HEK293 (cell line): Measurements from ENCODE around the gene PRKAG2.

ENCODE experiments used
- BCL11A ChIP-seq: fragments of 450-650 bp; formaldehyde crosslinking; IDR thresholded peaks from 2 replicates; pipeline ENCODE4 v1.5.1; 2016; ENCODE audit warnings: low read depth, missing biosample characterization, missing genetic modification characterization
- GLIS2 ChIP-seq: fragments of 450-650 bp; formaldehyde crosslinking; IDR thresholded peaks from 2 replicates; pipeline ENCODE4 v1.5.1; 2016; ENCODE audit warnings: missing biosample characterization, missing genetic modification characterization
- KLF17 ChIP-seq: fragments of 450-650 bp; formaldehyde crosslinking; IDR thresholded peaks from 2 replicates; pipeline ENCODE4 v1.5.1; 2016; ENCODE audit warnings: missing biosample characterization, missing genetic modification characterization
- MEIS1 ChIP-seq: sonication (generic); formaldehyde crosslinking; IDR thresholded peaks from 2 replicates; pipeline ENCODE4 v1.8.1; 2022; ENCODE audit warnings: missing genetic modification reagents, mild to moderate bottlenecking, borderline replicate concordance
- SALL2 ChIP-seq: fragments of 450-650 bp; formaldehyde crosslinking; IDR thresholded peaks from 2 replicates; pipeline ENCODE4 v1.5.0; 2017; ENCODE audit warnings: missing biosample characterization, mild to moderate bottlenecking, missing genetic modification characterization, borderline replicate concordance
- SETDB1 ChIP-seq: IDR thresholded peaks from one replicate; pipeline ENCODE4 v1.6.1; 2017; ENCODE audit warnings: mild to moderate bottlenecking, low read length, moderate library complexity, mixed read lengths; ENCODE audit not compliant: insufficient read length
- SP7 ChIP-seq: fragments of 450-650 bp; formaldehyde crosslinking; IDR thresholded peaks from 2 replicates; pipeline ENCODE4 v1.5.1; 2016; ENCODE audit warnings: missing biosample characterization, missing genetic modification characterization
- WT1 ChIP-seq: fragments of 450-650 bp; formaldehyde crosslinking; IDR thresholded peaks from 2 replicates; pipeline ENCODE4 v1.5.1; 2016; ENCODE audit warnings: missing biosample characterization, missing genetic modification characterization
- ZFP3 ChIP-seq: fragments of 450-650 bp; formaldehyde crosslinking; IDR thresholded peaks from 2 replicates; pipeline ENCODE4 v1.5.1; 2016; ENCODE audit warnings: low read depth, missing biosample characterization, missing genetic modification characterization
- ZNF10 ChIP-seq: fragments of 450-650 bp; formaldehyde crosslinking; IDR thresholded peaks from 2 replicates; pipeline ENCODE4 v1.5.1; 2017; ENCODE audit warnings: missing biosample characterization, missing genetic modification characterization
- ZNF133 ChIP-seq: fragments of 450-650 bp; formaldehyde crosslinking; IDR thresholded peaks from 2 replicates; pipeline ENCODE4 v1.5.1; 2016; ENCODE audit warnings: missing biosample characterization, missing genetic modification characterization
- ZNF174 ChIP-seq: fragments of 450-650 bp; formaldehyde crosslinking; IDR thresholded peaks from 2 replicates; pipeline ENCODE4 v1.5.0; 2017; ENCODE audit warnings: missing biosample characterization, mild to moderate bottlenecking, missing genetic modification characterization
- ZNF18 ChIP-seq: fragments of 450-650 bp; formaldehyde crosslinking; IDR thresholded peaks from 2 replicates; pipeline ENCODE4 v1.5.1; 2016; ENCODE audit warnings: missing biosample characterization, missing genetic modification characterization
- ZNF214 ChIP-seq: fragments of 450-650 bp; formaldehyde crosslinking; IDR thresholded peaks from 2 replicates; pipeline ENCODE4 v1.5.1; 2017; ENCODE audit warnings: missing biosample characterization, mild to moderate bottlenecking, missing genetic modification characterization, borderline replicate concordance
- ZNF24 ChIP-seq: fragments of 450-650 bp; formaldehyde crosslinking; IDR thresholded peaks from 2 replicates; pipeline ENCODE4 v1.5.1; 2016; ENCODE audit warnings: missing biosample characterization, missing genetic modification characterization
- ZNF311 ChIP-seq: fragments of 450-650 bp; formaldehyde crosslinking; IDR thresholded peaks from 2 replicates; pipeline ENCODE4 v1.5.1; 2017; ENCODE audit warnings: missing biosample characterization, missing genetic modification characterization, borderline replicate concordance
- ZNF341 ChIP-seq: fragments of 450-650 bp; formaldehyde crosslinking; IDR thresholded peaks from 2 replicates; pipeline ENCODE4; 2016; ENCODE audit warnings: low read depth, missing biosample characterization, missing genetic modification characterization
- ZNF366 ChIP-seq: fragments of 450-650 bp; formaldehyde crosslinking; conservative IDR thresholded peaks from 2 replicates; pipeline ENCODE4 v1.5.1; 2016; ENCODE audit warnings: missing biosample characterization, missing genetic modification characterization
- ZNF394 ChIP-seq: fragments of 450-650 bp; formaldehyde crosslinking; IDR thresholded peaks from 2 replicates; pipeline ENCODE4 v1.5.1; 2016; ENCODE audit warnings: missing biosample characterization, missing genetic modification characterization, mild to moderate bottlenecking, moderate library complexity, borderline replicate concordance
- ZNF404 ChIP-seq: fragments of 450-650 bp; formaldehyde crosslinking; IDR thresholded peaks from 2 replicates; pipeline ENCODE4 v1.5.1; 2017; ENCODE audit warnings: missing biosample characterization, missing genetic modification characterization
- ZNF416 ChIP-seq: fragments of 450-650 bp; formaldehyde crosslinking; IDR thresholded peaks from 2 replicates; pipeline ENCODE4 v1.5.1; 2016; ENCODE audit warnings: missing biosample characterization, missing genetic modification characterization
- ZNF423 ChIP-seq: fragments of 450-650 bp; formaldehyde crosslinking; IDR thresholded peaks from 2 replicates; pipeline ENCODE4 v1.5.1; 2016; ENCODE audit warnings: missing biosample characterization, missing genetic modification characterization
- ZNF48 ChIP-seq: fragments of 450-650 bp; formaldehyde crosslinking; IDR thresholded peaks from 2 replicates; pipeline ENCODE4 v1.5.1; 2016; ENCODE audit warnings: missing biosample characterization, missing genetic modification characterization
- ZNF555 ChIP-seq: fragments of 450-650 bp; formaldehyde crosslinking; conservative IDR thresholded peaks from 2 replicates; pipeline ENCODE4 v1.5.1; 2017; ENCODE audit warnings: missing biosample characterization, mild to moderate bottlenecking, missing genetic modification characterization, inconsistent platforms
- ZNF600 ChIP-seq: fragments of 450-650 bp; formaldehyde crosslinking; IDR thresholded peaks from 2 replicates; pipeline ENCODE4 v1.5.1; 2016; ENCODE audit warnings: missing biosample characterization, missing genetic modification characterization
- ZNF621 ChIP-seq: fragments of 450-650 bp; formaldehyde crosslinking; IDR thresholded peaks from 2 replicates; pipeline ENCODE4 v1.5.1; 2017; ENCODE audit warnings: missing biosample characterization, missing genetic modification characterization
- ZNF639 ChIP-seq: fragments of 450-650 bp; formaldehyde crosslinking; IDR thresholded peaks from 2 replicates; pipeline ENCODE4 v1.5.1; 2016; ENCODE audit warnings: missing biosample characterization, missing genetic modification characterization
- ZNF654 ChIP-seq: fragments of 450-650 bp; formaldehyde crosslinking; IDR thresholded peaks from 2 replicates; pipeline ENCODE4 v1.5.1; 2016; ENCODE audit warnings: low read depth, missing biosample characterization, missing genetic modification characterization
- ZNF692 ChIP-seq: fragments of 450-650 bp; formaldehyde crosslinking; IDR thresholded peaks from 2 replicates; pipeline ENCODE4 v1.5.1; 2016; ENCODE audit warnings: missing biosample characterization, missing genetic modification characterization
- ZNF768 ChIP-seq: fragments of 450-650 bp; formaldehyde crosslinking; IDR thresholded peaks from 2 replicates; pipeline ENCODE4 v1.5.1; 2018; ENCODE audit warnings: missing biosample characterization, mild to moderate bottlenecking, missing genetic modification characterization
- TF ChIP-seq, protein P1 (sequence below): fragments of 450-650 bp; formaldehyde crosslinking; IDR thresholded peaks from 2 replicates; pipeline ENCODE4 v1.5.1; 2016; ENCODE audit warnings: missing biosample characterization, missing genetic modification characterization
- TF ChIP-seq, protein P2 (sequence below): fragments of 450-650 bp; formaldehyde crosslinking; IDR thresholded peaks from 2 replicates; pipeline ENCODE4 v1.5.1; 2017; ENCODE audit warnings: missing biosample characterization, missing genetic modification characterization

PRKAG2 gene

DNA sequence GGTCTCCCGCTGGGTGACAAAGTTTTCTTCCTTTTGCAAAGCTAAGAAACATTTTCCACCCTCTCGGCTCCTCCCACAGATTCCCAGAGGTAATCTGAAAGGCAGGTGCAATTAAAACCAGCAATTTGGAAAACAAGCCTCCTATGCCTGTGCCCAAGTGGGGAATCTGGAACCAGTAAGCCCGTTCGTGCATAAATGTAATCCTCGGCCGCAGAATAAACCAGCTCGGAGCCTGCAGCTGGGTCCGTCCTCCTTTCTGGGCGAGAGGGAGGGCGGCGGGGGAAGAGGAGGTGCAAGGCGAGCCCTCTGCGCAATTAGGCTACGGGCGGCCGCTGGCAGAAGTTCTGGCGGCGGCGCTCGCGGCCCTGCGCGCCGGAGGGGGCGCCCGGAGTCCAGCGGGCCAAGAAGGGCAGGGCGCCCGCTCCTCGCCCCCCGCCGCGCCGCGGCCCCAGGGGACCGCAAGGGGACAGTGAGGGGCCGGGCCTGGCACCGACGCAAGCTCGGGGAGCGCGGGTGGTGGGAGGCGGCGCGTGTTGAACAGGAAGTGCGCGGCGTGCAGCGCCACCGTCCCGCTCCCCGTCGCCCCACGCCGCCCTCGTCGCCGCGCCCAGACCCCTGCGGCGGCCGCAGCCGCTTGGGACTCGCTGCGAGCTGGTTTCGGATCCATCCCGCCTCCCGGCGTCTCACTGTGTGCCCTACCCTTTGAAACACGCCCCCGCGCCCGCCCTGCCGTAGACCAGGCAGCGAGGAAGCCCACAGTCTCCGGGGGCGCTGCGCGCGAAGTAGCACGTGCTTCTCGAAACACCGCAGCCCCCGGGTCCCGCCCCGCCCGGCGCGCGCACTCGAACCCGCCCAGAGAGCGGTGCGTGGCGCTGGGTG, at the start of gene PRKAG2 (continued):
- TF ChIP-seq ZNF18 (tag by site-specific recombination): no peak
- no peak; the same call in 1 of the 2 replicates for TF ChIP-seq SP7 (tag by site-specific recombination)
- no peak for TF ChIP-seq ZNF654 (tag by site-specific recombination)
- no peak; the same call in 1 of the 2 replicates for TF ChIP-seq WT1
- TF ChIP-seq ZNF366: peak; percentile 52
- no peak for TF ChIP-seq ZNF24
- TF ChIP-seq ZNF416 (tag by site-specific recombination): no peak
- no peak for TF ChIP-seq ZNF174
- TF ChIP-seq KLF17 (tag by site-specific recombination): peak; percentile 86
- TF ChIP-seq GLIS2 (tag by site-specific recombination): peak; percentile 62
- TF ChIP-seq ZNF214 (tag by site-specific recombination): no peak
- TF ChIP-seq SALL2 (tag by site-specific recombination): no peak
- no peak for TF ChIP-seq ZNF768 (tag by site-specific recombination)
- no peak for TF ChIP-seq ZNF621
- no peak for TF ChIP-seq BCL11A (tag by site-specific recombination)
- no peak for TF ChIP-seq ZNF133 (tag by site-specific recombination)
- TF ChIP-seq ZNF423 (tag by site-specific recombination): peak; percentile 90
- TF ChIP-seq ZNF48 (tag by site-specific recombination): no peak
- no peak for TF ChIP-seq ZNF404 (tag by site-specific recombination)
- TF ChIP-seq, protein P1, sequence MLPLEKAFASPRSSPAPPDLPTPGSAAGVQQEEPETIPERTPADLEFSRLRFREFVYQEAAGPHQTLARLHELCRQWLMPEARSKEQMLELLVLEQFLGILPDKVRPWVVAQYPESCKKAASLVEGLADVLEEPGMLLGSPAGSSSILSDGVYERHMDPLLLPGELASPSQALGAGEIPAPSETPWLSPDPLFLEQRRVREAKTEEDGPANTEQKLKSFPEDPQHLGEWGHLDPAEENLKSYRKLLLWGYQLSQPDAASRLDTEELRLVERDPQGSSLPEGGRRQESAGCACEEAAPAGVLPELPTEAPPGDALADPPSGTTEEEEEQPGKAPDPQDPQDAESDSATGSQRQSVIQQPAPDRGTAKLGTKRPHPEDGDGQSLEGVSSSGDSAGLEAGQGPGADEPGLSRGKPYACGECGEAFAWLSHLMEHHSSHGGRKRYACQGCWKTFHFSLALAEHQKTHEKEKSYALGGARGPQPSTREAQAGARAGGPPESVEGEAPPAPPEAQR (tag by site-specific recombination): no peak
- TF ChIP-seq, protein P2, sequence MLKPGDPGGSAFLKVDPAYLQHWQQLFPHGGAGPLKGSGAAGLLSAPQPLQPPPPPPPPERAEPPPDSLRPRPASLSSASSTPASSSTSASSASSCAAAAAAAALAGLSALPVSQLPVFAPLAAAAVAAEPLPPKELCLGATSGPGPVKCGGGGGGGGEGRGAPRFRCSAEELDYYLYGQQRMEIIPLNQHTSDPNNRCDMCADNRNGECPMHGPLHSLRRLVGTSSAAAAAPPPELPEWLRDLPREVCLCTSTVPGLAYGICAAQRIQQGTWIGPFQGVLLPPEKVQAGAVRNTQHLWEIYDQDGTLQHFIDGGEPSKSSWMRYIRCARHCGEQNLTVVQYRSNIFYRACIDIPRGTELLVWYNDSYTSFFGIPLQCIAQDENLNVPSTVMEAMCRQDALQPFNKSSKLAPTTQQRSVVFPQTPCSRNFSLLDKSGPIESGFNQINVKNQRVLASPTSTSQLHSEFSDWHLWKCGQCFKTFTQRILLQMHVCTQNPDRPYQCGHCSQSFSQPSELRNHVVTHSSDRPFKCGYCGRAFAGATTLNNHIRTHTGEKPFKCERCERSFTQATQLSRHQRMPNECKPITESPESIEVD (tag by site-specific recombination): no peak
- TF ChIP-seq ZNF692 (tag by site-specific recombination): peak; percentile 66
- no peak for TF ChIP-seq MEIS1 (CRISPR knock-in tag)
- 0 out of 2 replicates have a peak, but pooled peaks have one; percentile 36 for TF ChIP-seq ZNF600 (tag by site-specific recombination)
- TF ChIP-seq ZNF555 (tag by site-specific recombination): no peak
- TF ChIP-seq ZNF394 (tag by site-specific recombination): no peak
- no peak for TF ChIP-seq ZNF311 (tag by site-specific recombination)
- no peak for TF ChIP-seq ZFP3 (tag by site-specific recombination)
- TF ChIP-seq ZNF341 (tag by site-specific recombination): peak; percentile 55
- no peak for TF ChIP-seq SETDB1
- no peak for TF ChIP-seq ZNF639 (tag by site-specific recombination)
- 0 out of 2 replicates have a peak, but pooled peaks have one; percentile 20 for TF ChIP-seq ZNF10
